Measurements from ENCODE around the gene SLC27A5. TPM values are rescaled to one million over a fixed set of nuclear protein-coding genes. Genes with fewer than 3 reads are reported as not detected.

SLC27A5 gene
- total and polyA plus RNA-seq, 9 of the 15 experiments (the other 6 are each of a cell fraction or from before 2014, with no cell fraction given): 42.2 to 318 (median 64.7) TPM

- no peak overlapping the region for H3K4me3 ChIP-seq
- in situ Hi-C loops (cut with MboI) (no loop called here), intact Hi-C loops (cut with micrococcal nuclease) (loop anchor here (5.0 kb wide), 2 partner anchors 152 to 297 kb away; partner anchors contain the start of genes ZNF274 and ZSCAN22)
- BruUV-seq (replicated peaks): no TSS peak
- no peak overlapping the region for H3K4me2 ChIP-seq (ENCODE audit: insufficient read depth, low read length)
- H3K9me1 ChIP-seq (ENCODE audit: control insufficient read depth, insufficient read depth, low read length): no peaks in the 10 kb centered on the region
- H4K20me1 ChIP-seq (replicated peaks; ENCODE audit: control insufficient read depth, insufficient read depth, low read length): 0 out of 2 replicates have a peak, but pooled peaks cover 6% of the 10 kb centered on the region
- ChIA-PET POLR2A (interaction anchor here (0.7 to 2.1 kb wide), 4 partner anchors 10 to 64 kb away, joined by 3 to 7 read pairs (median 5); partner anchors contain the start of gene TRIM28), CTCF (ENCODE audit: low intra/inter-chr PET ratio) (no interaction called here)
- DNase-seq (ENCODE audit: extremely low read depth in 1 of 4, low spot score in 3 of 4) (no peak), ATAC-seq (no peak), FAIRE-seq (no peak)
- H3K9me3 ChIP-seq (replicated peaks; ENCODE audit: control insufficient read depth, insufficient read depth, low read depth, low read length): no peaks in the 10 kb centered on the region
- 94% methylated on average over 7 of the region's 7 CpGs for WGBS (ENCODE audit: insufficient coverage, low coverage, missing lambda C conversion rate)
- H3K27me3 ChIP-seq (ENCODE audit: control insufficient read depth in 2 of 2, insufficient read depth in 2 of 2, low read length in 2 of 2): no peaks in the 10 kb centered on the region
- no peaks in the 10 kb centered on the region; the same call in 2 of the 3 replicates for H3K79me2 ChIP-seq (ENCODE audit: control insufficient read depth, insufficient read depth, low read length)
- H3K27ac ChIP-seq (ENCODE audit: extremely low read depth, low read depth, low read length): no peak overlapping the region
- TF ChIP-seq RERE (CRISPR knock-in tag; IDR thresholded peaks at IDR 0.05; ENCODE audit: borderline replicate concordance) (no peak), ZBTB7A (IDR thresholded peaks at IDR 0.05; ENCODE audit: borderline replicate concordance, control insufficient read depth, low read depth, low read length) (no peak), RBM17 (IDR thresholded peaks at IDR 0.05; ENCODE audit: borderline replicate concordance, low read depth, low read length) (no peak), SNIP1 (IDR thresholded peaks at IDR 0.05; ENCODE audit: low read depth) (no peak), ZBTB12 (CRISPR knock-in tag; IDR thresholded peaks at IDR 0.05) (no peak), CAMTA2 (CRISPR knock-in tag; conservative IDR thresholded peaks at IDR 0.05) (no peak)
- H3K9ac ChIP-seq (ENCODE audit: insufficient read depth in 1 of 2, low read depth in 2 of 2, low read length in 2 of 2): 0 out of 4 replicates have a peak overlapping the region, but pooled peaks of 1 of the 2 experiments have one; percentile 46
- H2AFZ ChIP-seq (ENCODE audit: low read depth, low read length): no peak overlapping the region
- H3K4me1 ChIP-seq (replicated peaks in 1 of 2; ENCODE audit: control insufficient read depth in 2 of 2, insufficient read depth in 2 of 2, low read length in 2 of 2): peaks cover 22 to 46% of the 10 kb centered on the region in 2 experiments
- peaks cover 40% of the 10 kb centered on the region; the same call in 2 of the 3 replicates for H3K36me3 ChIP-seq (ENCODE audit: control insufficient read depth, insufficient read depth, low read length)
Observed at GRCh38 chr19:58479303-58479702, 32.5 kb downstream of the SLC27A5 start.

Data from K562 (cell line).